HT1080 (cell line): ENCODE results near the gene SPP2. TPM values are rescaled to one million over a fixed set of nuclear protein-coding genes. Genes with fewer than 3 reads are reported as not detected.
A peak's percentile ranks its signal among the peaks of the same experiment; 100 is the strongest.

Experiments used
- DNase-seq: peaks from one replicate; pipeline ENCODE4 v3.0.0-alpha.2; 2015; ENCODE audit warnings: low read depth
- polyA plus RNA-seq, 2 experiments: library from polyadenylated mRNA; depleted of rRNA; stranded (reverse); fragments of >200 nt; gene quantifications; 2 replicates each; pipeline ENCODE4 v1.2.3, GENCODE V29; 2015
- total RNA-seq: library from RNA; depleted of rRNA; stranded (reverse); fragments of >200 nt; shearing (Covaris generic); gene quantifications from 2 replicates; pipeline ENCODE4 v1.2.3, GENCODE V29; 2014; rRNA removed

SPP2 gene, protein sequence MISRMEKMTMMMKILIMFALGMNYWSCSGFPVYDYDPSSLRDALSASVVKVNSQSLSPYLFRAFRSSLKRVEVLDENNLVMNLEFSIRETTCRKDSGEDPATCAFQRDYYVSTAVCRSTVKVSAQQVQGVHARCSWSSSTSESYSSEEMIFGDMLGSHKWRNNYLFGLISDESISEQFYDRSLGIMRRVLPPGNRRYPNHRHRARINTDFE
- 0.23 TPM in 1 of 2 replicates, not detected in the other for total RNA-seq
- not detected in 2 replicates for polyA plus RNA-seq (2015; cell fraction: cytosol; rRNA removed)
- not detected in 2 replicates for polyA plus RNA-seq (2015; cell fraction: nucleus; rRNA removed)

DNA sequence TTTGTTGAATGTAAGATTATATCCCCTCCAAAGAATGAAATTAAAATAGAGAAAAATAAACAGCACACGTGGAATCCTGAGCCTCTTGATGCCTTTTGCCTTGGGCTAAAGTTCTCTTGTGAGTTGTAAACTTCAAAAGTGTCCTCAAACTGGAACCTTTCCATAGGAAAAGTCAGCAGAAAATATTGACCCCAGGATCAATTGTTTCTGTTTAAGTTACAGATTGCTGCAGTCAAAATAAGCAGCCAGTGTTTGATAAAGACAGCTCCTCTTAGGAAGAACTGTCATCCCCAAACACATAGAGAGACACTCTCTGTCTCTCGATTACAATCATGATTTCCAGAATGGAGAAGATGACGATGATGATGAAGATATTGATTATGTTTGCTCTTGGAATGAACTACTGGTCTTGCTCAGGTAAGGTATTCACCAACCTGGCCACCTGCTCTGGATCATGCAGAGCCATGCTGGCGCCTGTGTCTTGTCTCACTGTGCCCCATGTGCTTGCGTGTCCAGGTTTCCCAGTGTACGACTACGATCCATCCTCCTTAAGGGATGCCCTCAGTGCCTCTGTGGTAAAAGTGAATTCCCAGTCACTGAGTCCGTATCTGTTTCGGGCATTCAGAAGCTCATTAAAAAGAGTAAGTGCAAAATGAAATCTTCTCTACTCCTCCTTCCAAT, at the start of gene SPP2:
SPP2 (plus strand) TSS at position 248 of the 681 bp plus-strand sequence; CDS start at position 333, 85 bp downstream.
- DNase-seq, result no peak

DNA sequence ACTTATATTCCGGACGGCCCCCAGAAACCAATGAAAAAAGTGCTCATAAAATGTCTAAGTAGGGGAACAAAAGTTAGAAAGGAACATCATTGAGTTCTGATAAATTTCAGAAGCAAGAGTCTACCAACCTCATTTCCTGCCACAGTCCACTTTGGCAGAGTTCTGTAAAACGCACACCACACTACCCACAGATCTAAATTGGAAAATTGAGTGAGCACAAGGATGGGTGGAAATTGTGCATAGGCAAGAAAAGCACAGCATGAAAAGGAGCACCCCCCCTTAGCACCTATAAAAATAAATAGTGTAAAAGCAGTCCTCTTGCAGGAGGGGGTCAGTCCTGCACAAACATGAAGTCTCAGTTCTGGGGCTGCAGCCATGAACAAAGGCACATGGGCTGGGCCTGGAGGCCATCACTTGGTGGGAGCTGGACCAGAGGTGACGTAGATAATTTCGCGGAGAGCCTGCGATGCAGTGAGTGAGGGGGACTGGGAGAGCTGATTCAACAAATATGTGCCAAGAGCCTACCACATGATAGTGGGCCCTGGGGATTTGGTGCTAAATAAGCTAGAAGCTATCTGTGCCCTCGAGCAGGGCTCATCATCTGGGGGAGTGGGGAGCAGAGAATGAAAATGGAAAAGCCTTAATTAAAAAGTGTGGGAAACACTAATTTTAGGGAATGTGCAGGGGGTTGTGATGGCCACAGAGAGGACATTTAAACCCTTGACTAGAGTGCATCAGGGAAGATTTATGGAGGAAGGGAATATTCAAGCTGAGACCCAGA, 48.9 kb upstream of the SPP2 start:
- no peak for DNase-seq

DNA sequence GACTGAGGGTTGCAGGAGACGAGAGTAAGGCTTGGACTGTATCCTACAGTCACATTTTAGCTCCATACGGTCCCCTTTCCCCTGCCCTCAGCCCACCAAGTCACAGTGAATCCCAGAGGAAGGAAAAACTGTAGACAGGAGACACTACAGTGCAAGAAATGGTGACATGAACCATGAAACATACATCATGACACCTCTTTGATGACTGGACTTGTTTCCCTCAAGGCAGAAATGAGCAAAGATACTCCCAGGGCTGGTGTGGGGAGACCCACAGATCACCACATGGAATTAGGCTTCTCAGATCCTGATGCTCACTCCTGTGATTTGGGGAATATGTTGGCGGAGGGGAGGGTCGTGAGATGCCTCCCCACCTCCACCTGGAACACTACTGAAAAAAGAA, 48.2 kb upstream of the SPP2 start:
- DNase-seq, result no peak

DNA sequence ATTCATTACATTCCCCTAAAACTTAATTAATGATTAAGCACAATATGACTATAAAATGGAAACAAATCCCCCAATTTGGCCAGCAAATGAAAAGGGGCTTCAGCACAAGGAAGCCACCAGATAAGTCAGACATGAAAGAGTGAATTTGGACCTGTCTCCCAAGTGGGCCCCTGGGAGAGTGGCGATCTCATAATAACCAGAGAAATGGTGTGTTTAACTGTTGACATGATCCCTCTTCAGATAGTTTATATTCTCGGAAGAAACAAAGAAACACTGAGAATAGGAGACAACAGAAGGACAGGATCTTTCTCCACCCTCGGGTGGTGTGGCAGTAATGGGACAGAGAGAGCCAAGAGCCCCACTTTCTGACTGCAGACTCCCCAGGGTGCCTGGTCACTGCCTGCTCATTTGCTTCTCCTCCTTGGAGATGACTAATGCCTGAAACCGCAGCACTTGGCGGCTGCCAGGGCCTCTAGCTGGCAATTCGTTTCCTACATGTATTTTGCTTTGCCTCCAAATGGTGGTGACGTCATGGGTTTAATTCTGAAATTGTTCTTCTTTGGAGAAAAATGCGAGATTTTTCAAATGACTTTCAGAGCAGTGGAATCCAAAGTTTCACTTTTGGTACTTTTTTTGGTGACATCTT, 46.4 kb upstream of the SPP2 start:
- peak; percentile 95 for DNase-seq

DNA sequence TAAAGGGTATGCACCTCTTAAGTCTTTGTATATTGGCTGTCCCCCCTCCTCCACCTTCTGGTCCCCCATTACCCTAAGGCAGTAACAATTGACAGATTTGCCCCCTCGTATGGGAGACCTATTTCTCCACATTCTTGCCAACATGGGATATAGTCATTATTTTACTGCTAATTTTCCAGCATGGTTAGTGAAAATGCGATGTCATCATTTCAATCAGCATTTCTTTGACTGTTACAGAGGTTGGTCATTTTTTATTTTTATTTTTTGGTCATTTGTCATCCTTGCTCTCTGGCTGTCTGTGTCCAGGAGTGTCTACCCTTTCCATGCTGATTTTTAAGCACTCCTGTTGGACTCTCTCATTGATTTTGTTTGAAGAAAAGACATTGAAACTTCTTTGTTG, 45.4 kb upstream of the SPP2 start:
- no peak for DNase-seq

DNA sequence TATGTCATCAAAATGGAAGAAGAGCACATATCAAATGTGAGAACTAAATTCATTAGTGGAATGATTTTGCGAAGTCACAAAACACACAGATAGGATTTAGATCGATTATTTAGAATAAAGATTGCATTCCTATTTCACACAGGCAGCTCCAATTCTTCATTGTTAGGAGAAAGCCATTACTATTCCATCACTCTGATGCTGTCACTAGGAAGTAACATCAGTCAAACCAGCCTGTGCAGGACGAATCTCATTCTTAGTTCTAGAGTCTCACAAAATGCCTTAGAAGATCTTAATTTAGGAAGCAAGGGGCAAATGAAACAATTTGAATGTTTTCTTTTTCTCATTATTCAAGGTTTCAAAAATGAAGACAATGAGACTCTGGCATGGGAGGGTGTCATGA, 44.0 kb upstream of the SPP2 start:
- no peak for DNase-seq

DNA sequence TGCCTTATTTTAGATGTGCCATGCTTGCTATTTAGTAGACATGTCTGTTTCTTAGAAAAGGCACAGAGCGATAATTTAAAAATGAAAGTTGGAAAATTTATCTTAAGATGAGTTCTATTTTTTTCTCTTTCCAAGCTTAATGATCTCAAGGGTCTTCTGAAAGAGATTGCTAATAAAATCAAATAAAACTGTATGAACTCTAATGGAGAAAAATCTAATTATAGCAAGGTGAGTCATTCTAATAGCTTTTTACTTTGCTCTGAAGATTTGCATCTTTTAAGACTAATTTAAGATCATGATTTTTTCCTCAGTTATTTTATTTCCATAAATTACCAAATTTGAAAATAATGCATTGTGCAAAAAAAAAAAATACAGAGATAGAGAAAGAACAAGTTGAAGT, 36.1 kb upstream of the SPP2 start:
- no peak for DNase-seq

DNA sequence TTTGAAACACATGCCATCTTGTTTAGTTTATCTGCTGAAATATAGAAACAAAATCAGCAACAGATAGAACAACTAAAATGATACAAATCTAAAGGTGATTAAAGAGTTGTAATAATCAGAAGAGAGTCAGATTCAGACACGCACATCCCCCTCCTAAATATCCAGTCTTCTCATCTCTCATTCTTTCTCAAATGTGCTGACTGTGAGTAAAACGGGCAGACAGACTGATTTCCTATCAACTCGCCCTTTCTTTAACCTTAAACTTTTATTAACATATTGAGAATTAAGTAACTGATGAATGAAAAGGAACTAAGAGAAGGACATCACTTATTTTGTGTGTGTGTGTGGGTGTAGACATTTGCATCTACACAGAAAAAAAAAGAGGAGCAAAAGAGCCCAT, 34.6 kb upstream of the SPP2 start:
- DNase-seq, result no peak

DNA sequence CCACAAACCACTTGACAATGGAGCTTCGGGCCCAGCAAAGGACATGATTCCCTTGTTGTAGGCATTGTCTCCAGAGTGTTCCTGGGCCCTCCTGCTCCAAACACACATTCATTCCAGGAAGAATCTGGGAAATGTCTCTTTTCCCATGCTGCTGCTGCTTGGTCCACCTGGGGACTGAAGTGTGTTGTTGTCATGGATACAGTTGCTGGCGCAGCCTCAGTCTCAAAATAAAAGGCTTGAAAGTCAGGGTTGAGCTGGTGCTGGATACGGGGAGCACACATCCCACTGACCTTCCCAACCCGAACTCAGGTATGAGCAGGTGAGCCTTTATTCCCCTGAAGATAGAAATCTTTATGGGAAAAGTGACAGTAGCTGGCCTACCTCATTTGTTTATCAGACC, 30.6 kb upstream of the SPP2 start:
- DNase-seq, result no peak

DNA sequence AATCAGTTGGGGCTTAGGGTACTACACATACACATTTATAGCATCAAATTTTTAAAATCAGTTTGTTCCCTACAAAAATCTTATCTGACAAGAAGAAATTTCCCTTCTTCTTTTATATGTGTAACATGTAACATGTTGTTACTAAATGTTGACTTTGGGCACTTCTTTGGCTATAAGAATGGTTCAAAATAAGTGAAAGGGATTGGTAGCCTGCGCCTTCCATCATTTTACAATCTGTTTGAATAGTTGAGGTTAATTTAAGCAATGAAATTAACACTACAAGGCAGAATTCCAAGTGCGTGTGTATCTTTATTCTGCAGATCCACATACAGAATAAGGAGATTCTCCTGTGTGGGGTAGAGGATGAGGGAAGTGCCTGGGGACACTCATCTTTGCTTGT, 30.2 kb upstream of the SPP2 start:
- no peak for DNase-seq

DNA sequence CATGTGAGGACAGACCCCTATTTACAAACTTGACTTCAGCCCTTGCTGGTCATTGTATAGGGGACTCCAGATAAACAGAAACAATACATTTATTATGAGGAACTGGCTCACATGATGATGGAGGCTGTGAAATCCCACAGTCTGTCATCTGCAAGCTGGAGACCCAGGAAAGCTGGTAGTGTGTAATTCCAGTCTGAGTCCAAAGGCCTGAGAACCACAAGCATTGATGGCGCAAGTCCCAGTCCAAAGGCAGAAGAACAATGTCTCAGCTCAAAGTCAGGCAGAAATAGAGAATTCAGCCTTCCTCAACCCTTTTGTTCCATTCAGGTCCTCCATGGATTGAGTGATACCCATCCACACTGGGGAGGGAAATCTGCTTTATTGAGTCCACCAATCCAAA, 28.1 kb upstream of the SPP2 start:
- no peak for DNase-seq

DNA sequence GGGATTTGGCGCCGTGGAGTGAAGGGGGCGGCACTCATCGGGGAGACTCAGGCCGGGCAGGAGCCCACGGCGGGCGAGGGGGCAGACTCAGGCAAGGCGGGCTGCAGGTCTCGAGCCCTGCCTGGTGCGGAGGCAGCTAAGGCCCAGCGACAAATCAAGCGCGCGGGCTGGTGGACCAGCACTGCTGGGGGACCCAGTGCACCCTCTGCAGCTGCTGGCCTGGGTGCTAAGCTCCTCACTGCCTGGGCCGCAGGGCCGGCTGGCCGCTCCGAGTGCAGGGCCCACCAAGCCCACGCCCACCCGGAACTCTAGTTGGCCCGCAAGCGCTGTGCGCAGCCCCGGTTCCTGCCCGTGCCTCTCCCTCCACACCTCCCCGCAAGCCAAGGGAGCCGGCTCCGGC, 26.2 kb upstream of the SPP2 start:
- DNase-seq, result no peak

DNA sequence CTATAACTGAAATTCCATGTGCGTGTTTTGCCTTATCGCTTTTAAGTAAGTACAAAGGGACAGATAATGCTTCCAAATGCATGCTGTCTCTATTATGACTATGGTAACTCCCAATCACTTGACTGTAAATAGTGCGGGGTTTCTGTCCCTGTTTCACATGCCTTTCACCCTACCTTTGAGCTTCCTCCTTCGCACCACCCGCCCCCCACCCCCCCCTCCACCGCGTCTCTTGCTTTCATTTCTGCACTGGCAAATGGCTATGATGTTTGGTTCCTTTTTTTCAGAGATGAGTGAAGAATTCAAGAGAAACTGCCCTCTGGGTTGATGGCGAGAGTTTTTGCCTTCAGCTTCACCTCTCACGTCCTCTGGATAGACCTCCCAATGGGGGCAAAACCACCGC, 25.0 kb upstream of the SPP2 start:
- DNase-seq, result no peak

DNA sequence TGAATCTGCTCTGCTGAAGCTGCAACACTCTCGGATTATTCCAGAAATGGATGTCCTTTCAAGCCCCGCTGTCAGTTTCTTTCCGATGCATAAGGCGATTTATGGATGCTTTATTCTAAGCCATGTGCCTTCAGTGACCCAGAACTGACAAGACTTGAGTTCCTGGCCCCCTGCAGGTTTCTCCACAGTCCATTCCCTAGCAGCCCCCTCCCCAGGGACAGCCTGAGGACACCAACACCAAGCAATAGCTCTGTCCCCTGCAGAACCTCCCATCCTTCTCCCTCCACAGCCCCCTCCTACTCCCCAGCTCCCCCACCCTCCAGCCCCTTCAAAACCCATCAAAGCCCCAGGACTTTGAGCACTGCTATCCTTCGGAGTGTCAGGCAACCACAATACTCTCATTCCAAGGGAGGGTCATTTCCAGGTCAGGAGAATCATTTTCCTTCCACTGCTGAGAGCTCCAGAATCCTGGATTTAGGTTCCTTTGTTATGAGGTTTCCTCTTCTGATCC, 24.6 kb upstream of the SPP2 start:
- peak; percentile 36 for DNase-seq

DNA sequence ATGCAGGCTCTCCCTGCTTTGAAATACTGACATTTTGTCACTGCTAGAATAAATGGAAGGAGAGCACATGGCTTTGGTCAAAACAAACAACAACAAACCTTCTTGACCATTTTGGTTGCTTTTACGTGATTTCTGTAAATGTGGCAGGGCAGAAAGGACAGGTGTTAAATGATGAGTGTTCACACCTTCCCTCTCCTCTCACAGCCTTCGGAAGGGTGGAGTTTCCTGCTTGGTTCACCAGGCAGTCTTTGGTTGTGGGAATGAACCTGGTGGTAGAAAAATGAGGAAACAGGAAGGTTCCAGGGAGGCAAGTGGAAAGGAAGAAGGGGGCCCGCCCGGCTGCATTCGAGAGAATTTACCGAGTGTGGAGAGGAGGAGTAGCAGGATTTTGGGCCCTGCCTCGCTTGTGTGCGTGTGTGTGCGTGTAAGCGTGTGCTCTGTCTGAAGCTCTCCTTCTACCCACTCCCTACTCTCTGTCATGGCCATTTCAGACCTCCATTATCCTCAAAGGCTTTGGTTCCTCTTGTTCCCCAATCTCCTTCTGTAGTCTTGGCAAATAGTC, 23.7 kb upstream of the SPP2 start:
- no peak for DNase-seq

DNA sequence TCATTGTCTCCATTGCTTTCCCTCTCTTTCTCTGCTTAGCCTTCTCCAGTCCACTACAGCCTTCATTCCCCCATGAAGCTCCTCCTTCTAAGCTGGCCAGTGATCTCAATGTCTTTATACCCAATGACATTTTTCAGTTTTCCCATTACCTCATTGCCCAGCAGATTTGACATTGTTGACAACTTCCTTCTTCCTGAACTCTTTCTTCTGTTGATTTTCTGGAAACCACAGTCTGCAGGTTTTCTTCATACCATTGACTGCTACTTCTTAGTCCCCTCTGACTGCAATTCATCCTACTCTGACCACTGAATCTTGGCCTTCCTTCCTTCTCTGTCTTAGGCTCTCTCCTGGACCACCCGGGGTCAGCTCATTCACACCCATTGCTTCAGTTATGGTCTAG, 22.9 kb upstream of the SPP2 start:
- DNase-seq, result no peak

DNA sequence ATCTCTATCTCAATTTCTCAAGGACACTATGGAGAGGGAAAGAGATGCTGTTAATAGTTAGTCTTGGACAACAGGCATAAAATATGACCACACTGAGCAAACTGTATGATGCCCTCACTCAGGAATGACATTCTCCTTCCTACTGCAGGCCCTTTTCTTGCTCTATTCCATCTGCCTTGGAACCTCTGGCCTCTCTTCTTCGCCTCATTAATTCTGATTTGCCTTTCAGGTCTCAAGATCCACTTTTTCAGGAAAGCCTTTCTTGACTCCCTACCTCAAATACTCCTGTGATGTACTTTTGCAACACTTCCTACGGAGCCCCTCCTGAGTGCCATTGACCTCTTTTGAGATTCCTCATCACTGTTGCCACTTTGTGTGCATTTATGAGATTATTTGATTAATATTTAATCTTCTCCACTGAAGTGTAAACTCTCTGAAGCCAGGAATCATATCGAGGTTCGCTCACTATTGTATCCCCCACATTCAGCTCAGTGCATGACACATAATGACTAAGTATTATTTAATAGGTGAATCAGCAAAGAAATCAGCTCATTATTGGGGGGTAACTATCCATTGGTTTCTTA, 21.3 kb upstream of the SPP2 start:
- no peak for DNase-seq

DNA sequence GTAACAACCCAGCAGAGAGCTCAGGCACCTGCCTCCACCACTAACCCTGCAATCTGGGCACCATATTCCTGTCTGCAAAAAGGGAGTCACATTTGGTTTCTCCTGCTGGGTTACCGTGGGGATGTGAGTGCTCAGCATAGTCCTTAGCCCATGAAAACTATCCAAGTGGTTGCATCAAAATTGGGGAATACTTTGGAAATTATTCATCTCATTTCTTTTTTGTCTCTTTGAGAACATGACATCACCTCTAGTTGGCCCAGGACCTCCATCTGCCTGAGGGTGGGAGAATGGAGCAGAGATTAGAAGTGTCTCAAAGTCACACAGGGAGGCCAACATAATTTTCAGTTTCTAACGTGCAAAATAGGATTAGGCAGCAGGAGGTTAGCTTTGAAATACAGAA, 19.3 kb upstream of the SPP2 start:
- DNase-seq, result no peak

DNA sequence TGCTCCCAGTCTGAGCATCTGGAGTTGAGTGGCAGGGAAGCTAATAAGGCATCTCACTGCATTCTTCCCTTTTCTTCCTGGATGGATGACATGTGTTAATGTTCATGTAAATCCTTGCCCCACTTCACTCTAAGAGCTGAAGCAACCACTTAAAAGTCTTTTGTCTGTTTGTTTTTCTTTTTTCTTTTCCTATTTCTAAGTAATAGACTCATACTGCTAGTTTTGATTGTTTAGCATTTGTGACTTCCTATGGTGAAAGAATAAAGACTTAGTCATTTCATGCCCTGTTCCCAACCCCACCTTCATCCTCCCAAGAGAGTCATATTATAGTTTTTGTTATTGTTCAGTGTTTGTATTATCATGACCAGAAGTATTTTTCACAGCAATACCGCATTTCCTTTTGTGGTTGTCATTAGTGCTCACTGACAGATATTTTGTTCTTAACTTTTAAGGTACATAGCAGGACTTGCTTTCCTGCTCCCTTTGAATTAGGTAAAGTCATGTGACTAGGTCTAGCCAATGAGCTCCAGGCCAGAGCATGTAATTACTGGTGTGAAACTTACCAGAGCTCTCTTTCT, 18.1 kb upstream of the SPP2 start:
- peak; percentile 90 for DNase-seq

DNA sequence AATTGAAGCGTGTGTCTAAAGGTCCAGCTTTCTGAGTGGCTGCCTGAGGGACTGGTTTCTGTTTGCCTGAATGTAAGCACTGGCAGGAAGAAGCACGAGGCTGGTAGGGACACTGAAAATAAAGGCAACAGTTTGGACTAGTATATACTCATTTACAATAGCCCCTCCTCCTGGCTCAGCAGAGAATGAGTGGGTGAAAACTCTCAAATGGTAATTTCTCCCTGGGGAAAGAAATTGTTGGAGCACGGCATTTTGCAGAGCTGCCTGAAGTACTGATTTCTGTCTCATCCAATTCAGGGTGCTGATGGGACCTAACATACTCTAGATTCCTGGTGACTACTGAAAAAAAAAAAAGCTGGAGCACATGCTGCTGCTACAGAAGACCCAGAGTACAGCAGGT, 17.3 kb upstream of the SPP2 start:
- peak; percentile 15 for DNase-seq

DNA sequence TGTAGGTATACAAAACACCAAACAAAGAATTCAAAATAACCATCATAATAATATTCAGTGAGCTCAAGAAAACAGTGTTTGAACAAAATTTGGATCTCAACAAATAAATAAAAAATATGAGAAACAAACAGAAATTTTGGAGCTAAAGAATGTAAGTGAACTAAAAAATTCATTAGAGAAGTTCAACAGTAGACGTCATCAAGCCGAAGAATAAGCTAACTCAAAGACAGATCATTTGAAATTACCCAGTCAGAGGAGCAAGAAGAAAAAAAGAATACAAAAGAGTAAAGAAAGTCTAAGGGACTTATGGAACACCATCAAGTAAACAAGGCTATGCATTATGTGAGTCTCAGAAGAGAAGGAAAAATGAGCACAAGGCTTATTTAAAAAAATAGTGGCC, 16.6 kb upstream of the SPP2 start:
- DNase-seq, result no peak
